Measurements from ENCODE around the gene ADGRB3. TPM values are rescaled to one million over a fixed set of nuclear protein-coding genes. Genes with fewer than 3 reads are reported as not detected.

ADGRB3 gene
- polyA plus RNA-seq, 1 experiment = not detected

- CTCF ChIA-PET = no interaction called here
- no peak overlapping the region for H3K4me3 ChIP-seq (ENCODE audit: low read depth, low read length)
- no peak overlapping the region for H3K27ac ChIP-seq (ENCODE audit: low read depth, low read length)
- POLR2A ChIA-PET = no interaction called here
- no peak for TF ChIP-seq CTCF (IDR thresholded peaks at IDR 0.05; ENCODE audit: low read depth, low read length)
- no peaks in the 10 kb centered on the region for H3K9me3 ChIP-seq (ENCODE audit: control insufficient read depth, insufficient read depth, low read length)
- DNase-seq (ENCODE audit: low read depth, low spot score) = no peak
- no peaks in the 10 kb centered on the region for H3K27me3 ChIP-seq (ENCODE audit: control insufficient read depth, insufficient read depth, low read length)
Measured at GRCh38 chr6:68834551-68834950, 199.5 kb downstream of the ADGRB3 start.

GRCh38 chr6:68838571-68838970, 203.5 kb downstream of the ADGRB3 start:
- CTCF ChIA-PET = no interaction called here
- H3K9me3 ChIP-seq (ENCODE audit: control insufficient read depth, insufficient read depth, low read length) = no peaks in the 10 kb centered on the region

GRCh38 chr6:68852791-68853190, 217.7 kb downstream of the ADGRB3 start:
- TF ChIP-seq CTCF (IDR thresholded peaks at IDR 0.05; ENCODE audit: low read depth, low read length) = no peak
- H3K9me3 ChIP-seq (ENCODE audit: control insufficient read depth, insufficient read depth, low read length) = no peaks in the 10 kb centered on the region
- H3K4me3 ChIP-seq (ENCODE audit: low read depth, low read length) = no peak overlapping the region
- POLR2A ChIA-PET = no interaction called here
- CTCF ChIA-PET = no interaction called here
- H3K27me3 ChIP-seq (ENCODE audit: control insufficient read depth, insufficient read depth, low read length) = no peaks in the 10 kb centered on the region
- no peak for DNase-seq (ENCODE audit: low read depth, low spot score)
- no peak overlapping the region for H3K27ac ChIP-seq (ENCODE audit: low read depth, low read length)

More at GRCh38 chr6:68838571-68838970, 203.5 kb downstream of the ADGRB3 start:
- POLR2A ChIA-PET = no interaction called here
- H3K27me3 ChIP-seq (ENCODE audit: control insufficient read depth, insufficient read depth, low read length) = no peaks in the 10 kb centered on the region
- H3K27ac ChIP-seq (ENCODE audit: low read depth, low read length) = no peak overlapping the region
- no peak for DNase-seq (ENCODE audit: low read depth, low spot score)
- no peak overlapping the region for H3K4me3 ChIP-seq (ENCODE audit: low read depth, low read length)
- no peak for TF ChIP-seq CTCF (IDR thresholded peaks at IDR 0.05; ENCODE audit: low read depth, low read length)

- POLR2A ChIA-PET = no interaction called here
- TF ChIP-seq CTCF (IDR thresholded peaks at IDR 0.05; ENCODE audit: low read depth, low read length) = no peak
- DNase-seq (ENCODE audit: low read depth, low spot score) = no peak
- no peaks in the 10 kb centered on the region for H3K27me3 ChIP-seq (ENCODE audit: control insufficient read depth, insufficient read depth, low read length)
- no peak overlapping the region for H3K27ac ChIP-seq (ENCODE audit: low read depth, low read length)
- H3K4me3 ChIP-seq (ENCODE audit: low read depth, low read length) = no peak overlapping the region
- no peaks in the 10 kb centered on the region; the same call in none of the 2 replicates for H3K9me3 ChIP-seq (ENCODE audit: control insufficient read depth, insufficient read depth, low read length)
- CTCF ChIA-PET = no interaction called here
Measured at GRCh38 chr6:68859233-68859632, 224.2 kb downstream of the ADGRB3 start.

GRCh38 chr6:68868646-68869045, 233.6 kb downstream of the ADGRB3 start:
- TF ChIP-seq CTCF (IDR thresholded peaks at IDR 0.05; ENCODE audit: low read depth, low read length) = no peak
- Histone ChIP-seq H3K9me3 (ENCODE audit: control insufficient read depth, insufficient read depth, low read length) (no peaks in the 10 kb centered on the region), H3K4me3 (ENCODE audit: low read depth, low read length) (no peak overlapping the region), H3K27ac (ENCODE audit: low read depth, low read length) (no peak overlapping the region), H3K27me3 (ENCODE audit: control insufficient read depth, insufficient read depth, low read length) (no peaks in the 10 kb centered on the region)
- DNase-seq (ENCODE audit: low read depth, low spot score) = no peak
- ChIA-PET CTCF (no interaction called here), POLR2A (no interaction called here)
